ENCODE results near the gene ZMIZ1.
"Not testable (repeated sequence)": the region's sequence is repeated elsewhere in the genome, so short reads cannot be mapped to it uniquely, and the experiment has no call there.

The ZMIZ1 gene

DNA sequence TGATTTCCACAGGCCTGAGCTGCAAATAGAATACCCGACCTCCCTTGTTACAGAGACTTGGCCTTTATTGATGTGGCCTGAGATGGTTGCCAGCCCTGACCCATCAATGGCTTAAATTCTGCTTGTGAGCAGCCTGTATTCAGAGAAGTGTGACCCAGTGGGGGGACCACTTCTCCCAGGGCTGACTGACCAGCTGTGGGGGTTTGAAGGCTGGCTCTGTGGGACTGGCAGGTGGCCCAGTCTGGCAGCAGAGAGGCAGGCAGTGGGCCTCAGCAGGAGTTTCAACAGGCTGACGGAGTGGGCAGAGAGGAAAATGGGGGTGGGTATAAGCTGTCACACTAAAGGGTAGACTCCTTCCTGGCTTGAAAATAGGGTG lies 266.3 kb downstream of the ZMIZ1 start:
- DNase-seq (ENCODE audit: low spot score) (no peak), FAIRE-seq (no peak)

DNA sequence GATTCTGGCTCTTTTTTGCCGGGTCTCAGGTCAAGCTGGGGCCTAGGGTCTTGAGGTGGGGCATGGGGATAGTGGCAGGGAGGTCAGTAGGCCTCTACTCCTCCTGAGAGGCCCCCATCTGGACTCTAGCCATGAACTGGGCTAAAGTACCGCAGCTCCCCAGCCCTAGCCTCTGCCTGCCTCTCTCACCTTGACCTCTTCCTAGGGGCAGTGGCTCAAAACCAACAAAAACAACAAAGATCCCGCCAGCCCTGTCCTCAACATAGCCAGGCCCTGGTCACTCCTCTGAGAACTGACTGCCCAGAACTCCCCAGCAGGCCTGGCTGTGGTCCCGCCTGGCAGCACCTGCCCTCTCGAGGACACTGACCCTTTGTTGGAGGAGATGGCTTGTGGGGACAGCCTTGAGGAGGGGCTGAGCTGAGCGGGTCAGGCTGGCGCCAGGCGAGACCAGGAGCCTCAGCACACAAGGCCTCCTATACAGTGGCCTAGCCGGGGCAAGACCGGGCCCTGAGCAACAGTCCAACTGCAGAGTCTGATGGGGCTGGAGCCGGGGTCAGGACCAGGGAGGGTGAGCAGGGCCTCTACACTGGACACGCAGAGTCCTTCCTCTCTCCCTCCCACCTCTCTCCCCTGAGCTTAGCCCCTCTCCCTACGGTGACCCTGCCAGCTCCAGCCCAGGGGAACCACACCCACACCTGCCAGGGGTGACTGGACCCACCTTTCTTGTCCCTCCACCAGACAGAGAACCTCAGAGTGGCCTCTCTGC lies 266.9 kb downstream of the ZMIZ1 start:
- DNase-seq (ENCODE audit: low spot score) = no peak
- FAIRE-seq = no peak

DNA sequence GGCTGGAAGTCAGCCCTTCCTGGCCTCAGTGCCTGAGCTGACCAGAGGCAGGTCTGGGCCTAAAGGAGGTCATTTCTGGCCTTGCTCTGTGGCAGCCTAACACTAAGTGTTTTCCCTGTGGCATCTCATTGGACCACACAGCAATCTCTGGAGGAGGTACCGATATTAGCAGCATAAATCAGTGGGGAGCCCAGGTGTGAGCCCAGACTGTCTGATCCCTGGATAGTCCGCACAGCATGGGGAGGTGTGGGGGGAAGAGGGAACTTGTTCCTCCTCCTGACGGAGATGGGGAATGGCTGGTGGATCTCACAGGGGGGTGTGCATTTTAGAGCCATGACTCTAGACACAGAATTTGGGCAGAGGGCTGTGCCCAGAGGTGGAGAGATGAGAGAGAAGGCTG lies 267.5 kb downstream of the ZMIZ1 start:
- DNase-seq (ENCODE audit: low spot score) (no peak), FAIRE-seq (no peak)

DNA sequence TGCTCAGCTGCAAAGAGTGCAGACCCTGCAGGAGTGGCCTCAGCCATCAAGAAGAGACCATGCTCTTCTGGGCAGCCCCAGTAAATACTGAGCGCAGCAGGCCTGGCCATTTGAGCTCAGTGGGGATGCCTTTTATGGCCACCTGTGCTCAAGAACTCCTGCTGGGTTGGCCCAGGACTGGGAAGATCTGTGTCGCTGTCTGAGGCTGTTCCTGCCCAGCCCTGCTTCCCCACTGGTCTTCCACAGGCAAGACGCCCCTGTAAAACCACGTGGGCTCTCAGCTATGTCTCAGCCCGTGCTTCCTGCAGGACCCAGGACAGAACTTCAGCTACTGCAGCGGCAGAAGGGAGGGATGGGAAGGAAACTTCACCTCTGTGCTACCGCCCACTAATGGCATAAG lies 268.0 kb downstream of the ZMIZ1 start:
- DNase-seq (ENCODE audit: low spot score) = no peak
- no peak for FAIRE-seq

DNA sequence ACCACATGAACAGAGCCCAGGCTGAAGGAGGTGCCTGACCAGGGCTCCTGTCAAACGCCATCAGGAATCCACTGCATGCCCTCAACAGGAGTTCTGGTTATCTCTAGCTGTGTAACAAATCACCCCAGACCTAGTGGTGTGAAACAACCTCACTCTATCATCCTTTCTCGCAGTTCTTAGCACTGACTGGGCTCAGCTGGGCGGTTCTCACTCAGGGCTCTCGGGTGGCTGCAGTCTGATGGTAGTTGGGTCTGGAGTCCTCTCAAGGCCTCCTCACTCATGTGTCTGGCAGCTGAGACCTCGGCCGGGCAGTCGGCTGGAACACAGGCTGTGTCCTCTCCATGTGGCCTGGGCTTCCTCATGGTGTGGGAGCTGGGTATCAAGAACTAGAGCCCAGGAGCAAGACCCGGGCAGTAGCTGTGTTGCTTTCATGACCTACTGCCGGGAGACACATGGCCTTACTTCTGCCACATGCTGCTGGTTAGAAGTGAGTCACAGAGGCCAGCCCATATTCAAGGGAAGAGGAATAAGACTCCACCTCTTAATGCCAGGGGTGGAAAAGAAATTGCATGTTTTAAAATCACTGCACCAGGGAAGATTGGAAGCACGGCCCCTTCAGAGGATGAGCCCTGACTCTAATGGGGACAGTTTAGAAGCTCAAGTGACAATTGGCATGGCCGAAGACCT lies 269.2 kb downstream of the ZMIZ1 start:
- DNase-seq (ENCODE audit: low spot score) = not testable (repeated sequence)
- FAIRE-seq = peak; percentile 98

DNA sequence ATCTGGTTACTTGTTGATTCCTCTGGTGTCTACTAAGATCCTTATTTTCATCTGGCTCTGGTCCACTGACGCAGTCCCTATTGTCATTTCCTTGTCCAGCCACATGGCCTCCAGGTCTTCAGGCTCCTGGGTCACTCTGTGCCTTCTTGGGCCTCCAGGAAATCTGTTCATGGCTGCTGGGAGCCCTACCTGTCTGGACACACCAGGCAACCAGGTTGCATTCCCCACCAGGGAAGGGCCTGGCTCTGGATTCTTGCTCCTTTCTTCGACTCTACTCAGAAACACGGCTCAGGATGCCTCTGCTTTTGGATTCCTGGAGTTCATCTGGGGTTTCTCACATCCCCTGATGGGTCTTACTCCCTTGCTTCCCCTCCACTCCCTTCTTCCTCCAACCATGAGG lies 270.5 kb downstream of the ZMIZ1 start:
- DNase-seq (ENCODE audit: low spot score) (no peak), FAIRE-seq (no peak)

DNA sequence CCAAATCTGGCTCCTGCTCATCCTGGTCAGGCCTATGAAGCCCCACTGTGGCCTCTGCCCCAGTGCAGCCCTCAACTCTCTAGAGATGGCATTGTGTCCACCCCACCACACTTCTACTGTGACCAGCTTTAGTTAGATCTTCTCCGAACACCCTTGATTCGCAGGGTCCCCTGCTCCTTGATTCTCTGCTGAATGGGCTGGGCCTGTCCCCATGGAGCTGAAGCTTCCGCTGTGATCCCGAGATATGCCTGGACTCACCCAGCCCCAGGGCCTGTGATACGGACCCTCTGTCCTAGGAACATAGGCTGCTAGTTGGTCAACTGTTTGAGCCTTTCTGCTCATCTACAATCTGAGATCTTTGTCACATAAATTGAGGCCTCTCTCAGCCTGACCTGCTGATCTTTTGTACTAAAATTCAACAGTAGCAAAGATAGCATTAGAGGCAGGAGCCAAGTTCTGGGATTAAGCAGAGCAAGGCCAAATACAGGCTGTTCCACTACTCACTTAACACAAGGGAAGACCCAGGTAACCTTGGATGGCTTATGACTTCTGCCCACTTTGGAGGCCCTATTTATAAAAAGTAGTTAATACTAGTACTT lies 272.0 kb downstream of the ZMIZ1 start:
- no peak for FAIRE-seq
- no peak for DNase-seq (ENCODE audit: low spot score)

DNA sequence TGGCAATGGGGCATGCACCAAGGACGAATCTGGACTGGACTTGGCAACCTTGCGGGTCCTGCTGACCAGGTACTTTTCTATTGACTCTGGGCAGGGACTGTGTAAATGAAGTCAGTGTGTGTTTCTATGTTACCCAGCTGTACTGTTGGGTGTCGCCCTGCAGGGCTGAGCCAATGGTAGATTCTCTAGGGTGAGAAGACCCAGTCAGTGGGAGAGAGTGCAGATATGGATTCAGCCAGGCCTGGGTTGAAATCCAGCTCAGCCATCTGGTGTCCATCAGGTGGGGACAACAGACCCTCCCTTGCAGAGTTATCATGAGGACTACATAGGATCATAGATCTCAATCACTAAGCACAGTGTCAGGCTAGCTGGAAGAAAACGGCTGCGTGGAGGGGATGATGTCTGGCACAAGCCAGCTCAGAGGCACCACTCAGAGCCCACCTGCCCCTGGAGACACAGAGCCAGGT lies 273.6 kb downstream of the ZMIZ1 start:
- FAIRE-seq = no peak

DNA sequence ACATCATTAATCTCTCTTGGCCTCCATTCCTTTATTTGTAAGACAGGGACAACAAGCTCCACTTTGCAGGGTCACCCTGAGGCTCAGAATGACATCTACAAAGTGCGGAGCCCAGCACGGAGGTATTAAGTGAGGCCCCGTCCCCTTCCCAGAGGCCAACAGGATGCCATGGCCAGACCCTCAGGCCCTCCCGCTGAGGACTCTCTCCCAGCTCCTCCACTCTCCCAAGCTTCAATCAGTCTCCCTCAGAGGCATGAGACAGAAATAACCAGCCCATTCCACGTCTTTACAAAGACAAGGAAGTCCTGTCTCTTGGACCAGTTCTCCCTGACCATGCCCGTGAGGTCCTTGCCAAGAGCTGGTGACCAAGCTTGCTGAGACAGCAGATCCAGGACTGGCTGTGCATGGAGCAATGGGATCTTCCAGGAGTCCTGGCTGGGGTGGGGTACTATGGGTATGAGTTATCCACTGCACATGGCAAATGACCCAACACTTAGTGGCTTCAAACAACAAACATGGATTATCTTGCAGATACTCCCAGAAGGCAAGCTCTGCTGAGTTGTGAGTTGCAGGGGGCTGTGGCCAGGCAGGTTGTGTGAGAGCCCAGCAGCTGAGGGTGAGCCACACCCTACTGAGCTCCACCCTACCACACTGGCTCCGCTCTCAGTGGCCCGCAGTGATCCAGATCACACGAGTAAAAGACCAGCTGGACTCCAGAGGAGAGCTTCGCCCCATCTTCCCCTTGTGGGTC lies 274.2 kb downstream of the ZMIZ1 start:
- FAIRE-seq (no peak), DNase-seq (ENCODE audit: low spot score) (no peak)

More for the DNA sequence above, 273.6 kb downstream of the ZMIZ1 start:
- no peak for DNase-seq (ENCODE audit: low spot score)

DNA sequence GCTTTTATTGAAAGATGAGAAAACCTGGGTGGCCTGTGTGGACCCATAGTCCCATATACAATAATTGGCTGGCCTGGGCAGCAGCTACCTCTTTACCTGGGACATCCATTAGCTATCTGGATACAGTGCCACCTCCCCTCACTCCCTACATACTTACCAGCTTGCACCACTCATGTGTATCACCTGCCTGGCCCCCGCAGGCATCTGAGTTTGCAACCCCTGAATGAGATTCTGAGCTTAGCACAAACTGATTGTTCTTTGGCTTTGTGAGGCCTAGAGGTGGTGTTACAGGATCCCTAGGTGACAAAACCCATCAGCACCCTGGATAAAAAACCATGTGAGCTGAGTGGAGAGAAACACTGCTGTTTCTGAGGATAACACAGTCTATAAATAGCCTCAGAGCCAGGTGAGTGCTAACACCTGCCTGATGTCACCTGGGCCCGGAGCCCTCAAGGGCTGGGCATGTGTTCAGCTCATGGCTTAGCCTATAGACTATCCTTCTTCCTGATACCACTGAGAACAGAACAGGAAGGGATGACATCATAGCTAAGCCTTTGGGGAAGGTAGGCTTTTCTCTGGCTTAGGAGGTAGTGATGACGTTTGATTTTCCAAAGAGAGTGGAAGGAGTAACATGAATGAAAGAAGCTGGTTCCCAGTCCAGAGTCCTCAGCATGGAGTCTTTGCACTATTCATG lies 275.9 kb downstream of the ZMIZ1 start:
- no peak for DNase-seq (ENCODE audit: low spot score)

DNA sequence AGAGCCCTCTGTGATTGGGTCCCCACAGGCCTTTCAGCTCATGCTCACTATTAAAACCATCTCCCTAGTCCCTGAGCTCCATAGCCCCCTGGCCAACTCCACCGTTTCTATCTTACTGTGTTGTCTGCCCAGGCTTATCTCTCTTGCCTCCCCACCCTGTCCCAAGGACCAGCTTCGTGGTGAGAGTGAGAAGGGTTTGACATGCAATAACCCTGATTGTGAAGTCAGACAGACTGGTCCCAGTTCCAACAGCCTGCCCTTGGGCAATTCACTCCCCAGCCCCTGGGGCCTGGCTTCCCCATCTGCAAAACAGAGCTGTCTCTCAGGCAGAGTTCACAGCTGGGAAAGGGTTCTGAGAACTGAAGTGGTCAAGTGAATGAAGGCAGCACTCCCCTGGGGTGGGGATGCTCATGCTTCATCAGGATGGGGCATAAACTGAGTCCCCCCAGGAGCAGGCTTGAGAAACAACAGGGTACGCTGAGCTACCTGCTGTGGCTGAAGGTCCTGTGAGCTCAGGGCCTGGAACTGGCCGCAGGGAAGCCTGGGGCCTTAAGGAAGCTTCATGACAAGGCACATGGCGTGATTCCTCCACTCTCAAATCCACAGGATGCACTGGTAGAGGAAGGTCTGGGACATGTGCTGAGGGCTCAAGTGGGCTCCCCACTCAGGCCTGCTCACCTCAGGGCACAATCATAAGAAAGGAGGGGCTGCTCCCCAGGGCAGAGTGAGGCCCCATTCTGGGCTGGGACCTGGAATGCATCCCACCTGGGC lies 276.7 kb downstream of the ZMIZ1 start:
- FAIRE-seq = no peak
- DNase-seq (ENCODE audit: low spot score) = no peak

More for the DNA sequence above, 275.9 kb downstream of the ZMIZ1 start:
- FAIRE-seq = no peak

DNA sequence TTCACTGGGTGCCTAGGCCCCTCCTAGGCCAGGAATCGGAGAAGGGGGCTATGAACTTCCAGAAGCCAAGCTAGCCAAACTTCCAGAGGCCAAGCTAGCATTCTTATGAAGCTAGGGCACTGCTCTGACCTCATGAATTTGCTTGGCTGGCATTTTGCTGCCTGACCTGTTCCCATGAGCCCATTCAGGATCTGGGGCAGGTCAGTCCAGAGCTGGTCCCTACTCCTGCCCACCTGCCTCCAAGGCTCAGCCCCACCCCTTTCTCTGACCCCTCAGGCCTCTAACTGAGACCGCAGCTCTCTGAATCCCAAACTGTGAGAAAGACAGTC lies 277.2 kb downstream of the ZMIZ1 start:
- no peak for DNase-seq (ENCODE audit: low spot score)
- no peak for FAIRE-seq

DNA sequence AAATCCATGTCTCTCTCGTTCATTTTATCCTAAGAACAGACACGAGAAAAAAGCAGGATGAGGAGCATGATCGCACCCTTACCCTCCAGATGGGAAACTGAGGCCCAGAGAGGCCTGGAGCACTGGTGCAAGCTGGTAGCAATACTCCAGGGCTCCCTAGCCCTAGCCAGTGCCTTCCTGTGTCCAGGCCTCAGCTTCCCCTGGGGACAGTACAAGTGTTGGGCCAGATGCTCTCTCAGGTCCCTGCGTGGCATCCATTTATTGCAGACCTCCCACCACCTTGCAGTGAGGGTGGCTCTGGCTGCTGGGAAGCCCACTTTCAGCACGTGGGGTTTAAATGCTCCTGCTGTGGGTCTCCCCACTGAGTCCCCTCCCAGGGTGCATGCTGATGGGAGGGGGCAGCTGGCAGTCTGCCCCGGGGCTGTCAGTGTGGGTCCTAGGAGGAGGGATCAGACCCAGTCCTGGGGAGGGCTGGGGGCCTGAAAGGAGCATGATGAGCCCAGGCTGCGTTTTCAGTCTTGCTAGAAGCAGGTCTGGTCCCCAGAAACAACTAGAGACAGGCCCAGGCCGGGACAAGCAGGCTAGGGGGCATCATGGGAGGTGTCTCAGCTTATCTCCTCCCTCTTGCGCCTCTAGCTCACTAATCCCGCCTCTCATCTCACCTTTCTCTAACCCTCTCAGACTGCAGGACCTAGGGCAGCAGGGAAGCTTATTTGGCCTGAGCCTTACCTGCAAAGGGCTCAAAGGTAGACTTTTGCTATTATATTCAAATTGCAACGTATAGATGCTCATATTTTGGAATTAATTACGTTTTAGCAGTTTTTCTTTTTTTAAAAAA lies 277.8 kb downstream of the ZMIZ1 start:
- FAIRE-seq (no peak), DNase-seq (ENCODE audit: low spot score) (no peak)

DNA sequence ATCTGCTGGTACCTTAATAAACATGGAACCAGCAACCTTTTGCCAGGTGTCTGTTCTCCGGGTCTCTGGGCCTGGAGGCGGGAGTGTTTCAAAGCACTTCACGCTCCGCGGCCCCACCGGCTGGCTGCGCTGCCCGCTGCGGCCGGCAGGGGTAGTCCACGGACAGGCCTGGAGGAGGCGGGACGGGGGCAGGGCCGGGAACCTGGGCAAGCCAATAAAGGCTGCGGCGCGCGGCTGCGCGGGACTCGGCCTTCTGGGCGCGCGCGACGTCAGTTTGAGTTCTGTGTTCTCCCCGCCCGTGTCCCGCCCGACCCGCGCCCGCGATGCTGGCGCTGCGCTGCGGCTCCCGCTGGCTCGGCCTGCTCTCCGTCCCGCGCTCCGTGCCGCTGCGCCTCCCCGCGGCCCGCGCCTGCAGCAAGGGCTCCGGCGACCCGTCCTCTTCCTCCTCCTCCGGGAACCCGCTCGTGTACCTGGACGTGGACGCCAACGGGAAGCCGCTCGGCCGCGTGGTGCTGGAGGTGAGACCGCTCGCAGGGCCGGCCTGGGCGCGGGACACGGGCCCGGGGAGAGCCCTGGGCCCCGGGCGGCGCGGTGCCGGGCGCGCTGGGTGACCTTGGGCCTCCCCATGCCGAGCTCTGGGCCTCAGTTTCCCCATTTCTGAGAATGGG lies 278.6 kb downstream of the ZMIZ1 start, which contains the start of gene PPIF:
PPIF (plus strand) TSS at position 244 of the 668 bp plus-strand sequence; CDS start at position 324, 80 bp downstream.
- peak; percentile 30 for FAIRE-seq

DNA sequence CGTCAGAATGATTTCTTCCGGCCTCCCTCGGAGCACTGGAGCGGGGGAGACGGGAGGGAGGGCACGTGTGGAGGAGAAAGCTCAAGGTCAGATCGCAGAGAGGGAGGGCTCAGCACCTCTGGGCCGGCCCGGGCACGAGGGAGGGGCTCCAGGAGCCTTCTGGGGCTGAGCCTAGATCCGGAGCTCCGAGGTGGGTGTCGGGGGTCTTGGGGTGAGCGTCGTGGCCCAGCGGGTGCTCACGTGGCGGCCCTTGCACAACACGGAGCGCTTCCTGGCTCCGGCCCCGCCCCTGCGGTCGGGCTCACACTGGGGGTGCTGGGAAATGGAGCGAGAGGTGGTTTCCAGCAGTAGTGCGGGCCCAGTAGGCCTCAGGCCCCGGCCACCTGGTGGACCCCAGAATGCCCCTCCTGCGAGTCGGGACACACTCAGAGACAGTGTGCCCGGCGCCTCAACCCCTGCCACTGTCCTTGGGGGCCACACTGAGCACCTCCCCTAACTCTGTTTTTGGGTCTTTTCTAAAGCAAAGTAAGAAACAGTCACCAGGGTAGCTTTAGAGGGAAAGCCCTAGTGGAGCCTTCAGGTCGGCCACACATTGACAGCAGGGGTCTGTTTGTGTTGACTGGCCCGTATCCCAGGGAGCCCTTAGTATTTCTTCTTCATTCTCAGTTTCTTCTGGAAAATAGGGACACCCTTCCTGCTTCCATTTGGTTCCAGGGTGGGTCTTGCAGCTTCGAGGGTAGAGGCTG lies 279.3 kb downstream of the ZMIZ1 start:
- FAIRE-seq (no peak), DNase-seq (ENCODE audit: low spot score) (peak; percentile 65)

More for the DNA sequence above, 278.6 kb downstream of the ZMIZ1 start, which contains the start of gene PPIF:
- DNase-seq (ENCODE audit: low spot score) = peak; percentile 97

DNA sequence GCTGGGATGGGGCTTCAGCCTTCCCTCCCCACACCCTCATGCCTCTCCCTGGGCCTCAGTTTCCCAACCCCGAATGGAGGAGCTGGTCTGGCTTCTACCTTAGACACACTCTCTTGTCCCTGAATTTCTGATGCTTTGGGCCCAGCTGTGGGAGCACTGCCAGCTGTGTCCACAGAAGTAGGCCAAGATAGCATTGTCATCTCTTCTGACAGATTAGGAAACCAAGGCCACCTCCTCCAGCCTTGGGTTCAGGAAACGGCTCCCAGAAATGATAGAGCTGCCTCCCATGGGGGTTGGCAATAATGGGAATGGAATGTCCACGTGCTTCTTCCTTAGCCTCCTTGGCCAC lies 279.8 kb downstream of the ZMIZ1 start:
- DNase-seq (ENCODE audit: low spot score) (no peak), FAIRE-seq (no peak)

DNA sequence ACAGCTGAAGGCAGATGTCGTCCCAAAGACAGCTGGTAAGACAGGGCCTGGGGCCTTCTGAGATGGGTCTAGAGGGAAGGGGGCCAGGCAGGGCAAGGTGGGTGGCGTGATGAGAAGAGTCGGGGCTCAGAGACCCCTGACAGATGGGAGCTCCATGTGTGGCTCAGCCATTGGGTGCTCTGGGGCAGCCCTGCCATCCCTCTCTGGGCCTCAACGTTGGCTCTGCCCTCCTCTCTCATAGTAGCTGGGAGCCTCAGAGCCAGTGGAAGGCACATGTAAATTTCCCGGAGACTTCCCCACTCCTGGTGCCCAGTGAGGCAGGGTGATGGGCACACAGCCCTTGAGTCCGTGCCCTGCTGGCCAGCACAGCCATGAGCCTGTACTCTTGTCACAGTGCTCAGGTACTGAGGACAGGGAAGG lies 280.3 kb downstream of the ZMIZ1 start:
- FAIRE-seq = no peak

DNA sequence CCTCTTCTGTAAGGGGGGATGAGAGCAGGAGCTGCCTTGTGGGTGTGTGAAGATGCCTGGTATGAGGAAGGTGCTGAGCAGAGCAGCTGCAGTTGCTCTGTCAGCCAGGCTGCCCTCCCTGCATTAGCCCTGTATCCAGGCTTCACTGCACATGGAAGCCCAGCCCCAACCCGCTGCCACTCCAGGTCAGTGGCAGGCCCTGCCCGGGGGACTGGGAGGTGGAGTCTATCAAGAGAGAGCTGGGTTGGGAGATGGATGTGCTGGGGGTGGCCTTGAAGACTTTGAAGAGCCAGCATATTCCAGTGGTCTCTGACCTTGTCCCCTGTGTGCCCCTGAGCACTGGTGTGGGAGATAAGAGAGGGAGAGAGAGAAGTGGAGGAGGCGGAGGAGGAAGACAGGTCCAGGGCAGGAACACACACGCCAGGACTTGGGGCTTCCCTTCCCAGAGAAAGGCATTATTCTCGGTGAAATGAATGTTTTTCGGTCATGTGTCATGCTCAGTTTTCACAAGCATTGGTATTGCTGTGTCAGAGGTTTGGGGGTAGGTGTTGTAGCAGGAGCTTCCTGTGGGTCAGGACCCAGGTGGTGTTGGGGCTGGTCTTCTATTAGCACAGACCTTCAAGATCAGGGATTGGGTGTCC lies 281.1 kb downstream of the ZMIZ1 start:
- DNase-seq (ENCODE audit: low spot score) = no peak

More for the DNA sequence above, 280.3 kb downstream of the ZMIZ1 start:
- DNase-seq (ENCODE audit: low spot score) = no peak

More for the DNA sequence above, 281.1 kb downstream of the ZMIZ1 start:
- FAIRE-seq = no peak

Data from urothelium cell line (cell line).